T-cell (primary cell): Measurements from ENCODE around the gene PET100. TPM values are rescaled to one million over a fixed set of nuclear protein-coding genes. Genes with fewer than 3 reads are reported as not detected.

Source experiments
- total RNA-seq, 35 experiments: library from RNA in 6 of 35; stranded (reverse) in 6 of 35; fragments of 120-200 nt in 1 of 35; gene quantifications; one replicate each; pipeline versions ENCODE4 v1.2.1 to v1.2.4 and lab custom pipeline; 2013 to 2026

Gene PET100
- total RNA-seq, 5 donors from 2014 or later (not counting 1 experiment from before 2014, with no cell fraction given): 105 to 139 (median 110) TPM

Other genes with a start within 250 kb of the PET100 start
- 1 to 10 TPM in 1 of 5 donors, under 1 TPM in 3, not detected in 1; 0.35 to 1.1 (median 0.67) TPM for gene PEX11G, start 140.8 kb upstream of the PET100 start, total RNA-seq
- 10 to 100 TPM in 1 of 5 donors, 1 to 10 TPM in 4; 4.3 to 10.3 (median 8.5) TPM for gene ZNF358, start 113.7 kb upstream of the PET100 start, total RNA-seq
- 10 to 100 TPM; 13.0 to 16.7 (median 15.3) TPM for gene MCOLN1, start 107.2 kb upstream of the PET100 start, total RNA-seq
- gene PNPLA6, start 94.1 kb upstream of the PET100 start, total RNA-seq: 100 to 1,000 TPM in 3 of 5 donors, 10 to 100 TPM in 2; 88.4 to 158 (median 125) TPM
- gene CAMSAP3, start 33.9 kb upstream of the PET100 start, total RNA-seq: 1 to 10 TPM in 2 of 5 donors, under 1 TPM in 3; 0.47 to 1.3 (median 0.51) TPM
- 10 to 100 TPM; 59.9 to 82.6 (median 78.1) TPM for gene XAB2, start 248 bp upstream of the PET100 start, total RNA-seq
- 1 to 10 TPM; 1.6 to 8.9 (median 5.9) TPM for gene PCP2, start 3.9 kb downstream of the PET100 start, total RNA-seq
- gene STXBP2, start 7.3 kb downstream of the PET100 start, total RNA-seq: 100 to 1,000 TPM; 185 to 229 (median 228) TPM
- 1 to 10 TPM in 1 of 5 donors, not detected in 4; 1.6 TPM for gene RETN, start 39.3 kb downstream of the PET100 start, total RNA-seq
- under 1 TPM in 1 of 5 donors, not detected in 4; 0.26 TPM for gene MCEMP1, start 47.3 kb downstream of the PET100 start, total RNA-seq
- gene TRAPPC5, start 51.0 kb downstream of the PET100 start, total RNA-seq: 10 to 100 TPM; 39.2 to 75.3 (median 69.4) TPM
- 1 to 10 TPM in 3 of 5 donors, under 1 TPM in 2; 0.90 to 2.5 (median 1.2) TPM for gene FCER2, start 72.3 kb downstream of the PET100 start, total RNA-seq
- not detected for gene CLEC4G, start 102.3 kb downstream of the PET100 start, total RNA-seq
- under 1 TPM in 1 of 5 donors, not detected in 4; 0.07 TPM for gene CD209, start 117.7 kb downstream of the PET100 start, total RNA-seq
- gene CLEC4M, start 133.4 kb downstream of the PET100 start, total RNA-seq: under 1 TPM in 2 of 5 donors, not detected in 3; 0.20 to 0.30 TPM
- 10 to 100 TPM in 4 of 5 donors, 1 to 10 TPM in 1; 9.6 to 15.1 (median 13.7) TPM for gene EVI5L, start 200.4 kb downstream of the PET100 start, total RNA-seq
- gene PRR36, start 244.6 kb downstream of the PET100 start, total RNA-seq: under 1 TPM; 0.28 to 0.85 (median 0.36) TPM